K562 (cell line): ENCODE results near the gene ZNF609. TPM values are rescaled to one million over a fixed set of nuclear protein-coding genes. Genes with fewer than 3 reads are reported as not detected.
A peak's percentile ranks its signal among the peaks of the same experiment; 100 is the strongest.

Experiments used
- AFF1 ChIP-seq, 2 experiments: fragments of 450-650 bp; IDR thresholded peaks; 2 replicates each; pipeline ENCODE4 v1.6.1; 2018; ENCODE audit warnings: mild to moderate bottlenecking in 2 of 2, low read depth in 1 of 2; ENCODE audit not compliant: partially characterized antibody in 2 of 2
- CGGBP1 ChIP-seq: fragments of 250-450 bp; sonication (Bioruptor Pico); IDR thresholded peaks from 2 replicates; pipeline ENCODE4 v1.9.0; 2021; ENCODE audit warnings: mild to moderate bottlenecking
- CHD7 ChIP-seq: fragments of 200-600 bp; sonication (generic); IDR thresholded peaks from one replicate; pipeline ENCODE4 v1.6.1; 2012; ENCODE audit warnings: mild to moderate bottlenecking, low read depth, low read length, inconsistent platforms
- FOXJ3 ChIP-seq: sonication (generic); formaldehyde crosslinking; IDR thresholded peaks from 2 replicates; pipeline ENCODE4 v1.4.0; 2020; ENCODE audit warnings: mild to moderate bottlenecking, missing genetic modification reagents
- KAT8 ChIP-seq: fragments of 450-650 bp; IDR thresholded peaks from 2 replicates; pipeline ENCODE4 v1.6.1; 2016; ENCODE audit warnings: low read depth, mild to moderate bottlenecking
- PHB2 ChIP-seq: fragments of 450-650 bp; IDR thresholded peaks from 2 replicates; pipeline ENCODE4 v1.6.1; 2017; ENCODE audit warnings: low read depth
- SMARCB1 ChIP-seq: IDR thresholded peaks from 2 replicates; pipeline ENCODE4 v1.6.1; 2011; ENCODE audit warnings: improper control_type of control experiment, low read depth; ENCODE audit not compliant: insufficient read length
- TARDBP ChIP-seq: fragments of 450-650 bp; IDR thresholded peaks from 2 replicates; pipeline ENCODE4 v1.6.1; 2016
- TRIM28 ChIP-seq: fragments of 450-650 bp; IDR thresholded peaks from 2 replicates; pipeline ENCODE4 v1.6.1; 2017
- ZNF584 ChIP-seq: fragments of 200-800 bp; sonication (Bioruptor generic); IDR thresholded peaks from 2 replicates; pipeline ENCODE4 v1.6.1; 2016; ENCODE audit warnings: low read depth, mild to moderate bottlenecking, missing genetic modification characterization, missing compliant biosample characterization
- polyA plus RNA-seq, 8 experiments: library from polyadenylated mRNA; depleted of rRNA in 4 of 8; stranded (reverse) in 5 of 8; unstranded in 3 of 8; fragments of >200 nt; fragmentation: Nextera tagmentation in 2 of 8; fragmentation: Illumina TruSeq in 1 of 8; extraction: Ambion mirVana in 2 of 8; extraction: Trizol in 1 of 8; gene quantifications; 2 replicates each; pipeline versions ENCODE4 v1.2.1 to v1.2.3, GENCODE V29; 2011 to 2014; ENCODE audit warnings: inconsistent platforms in 1 of 8, missing spikeins in 1 of 8
- total RNA-seq, 7 experiments: library from RNA; depleted of rRNA in 6 of 7; stranded (reverse); fragments of >200 nt in 6 of 7; fragmentation: Illumina TruSeq in 2 of 7; extraction: Trizol in 2 of 7; gene quantifications; 2 replicates each; pipeline versions ENCODE4 v1.2.1 to v1.2.3, GENCODE V29; 2011 to 2021; ENCODE audit warnings: low replicate concordance in 1 of 7

ZNF609 gene
- total and polyA plus RNA-seq, 9 of the 15 experiments (the other 6 are each of a cell fraction or from before 2014, with no cell fraction given): 3.0 to 38.7 (median 17.8) TPM

GRCh38 chr15:64637412-64637811 is 177.0 kb downstream of the ZNF609 start (continued):
- TF ChIP-seq PHB2 (no peak), TARDBP (no peak), KAT8 (no peak), FOXJ3 (CRISPR knock-in tag) (no peak), CHD7 (no peak), SMARCB1 (no peak), ZNF584 (no peak), CGGBP1 (CRISPR knock-in tag) (no peak), TRIM28 (peak; percentile 68; the same call in 1 of the 2 replicates), AFF1 (IDR thresholded peaks at IDR 0.05; ENCODE audit: low read depth in 1 of 2, partially characterized antibody in 2 of 2) (peak; percentile 29 to 100)
